Thoracic aorta (tissue), 2 donors: Measurements from ENCODE around the gene MARCHF6. TPM values are rescaled to one million over a fixed set of nuclear protein-coding genes. Genes with fewer than 3 reads are reported as not detected.

Experiments
- ATAC-seq: fragments of 150-250 bp; one replicate; pipeline ENCODE4 v1.8.0; 2017; ENCODE audit warnings: low read depth; ENCODE audit not compliant: insufficient number of reproducible peaks, low FRiP score
- DNase-seq: peaks from one replicate; pipeline ENCODE4 v3.0.0-alpha.2; 2020; ENCODE audit warnings: low spot score
- H3K27ac ChIP-seq, 2 donors: fragments of 200-600 bp; sonication (generic); 1 replicate in 1 of 2; 2 replicates in 1 of 2; pipeline ENCODE4 v1.5.1; 2016; ENCODE audit warnings: mild to moderate bottlenecking in 2 of 2, moderate library complexity in 2 of 2
- H3K27me3 ChIP-seq: fragments of 200-600 bp; sonication (generic); replicated peaks from 2 replicates; pipeline ENCODE4 v1.6.0; 2016; ENCODE audit warnings: mild to moderate bottlenecking; ENCODE audit not compliant: insufficient read depth
- H3K36me3 ChIP-seq: fragments of 200-600 bp; sonication (generic); one replicate; pipeline ENCODE4 v1.5.1; 2016
- H3K4me1 ChIP-seq, 2 donors: fragments of 200-600 bp; sonication (generic); 1 replicate in 1 of 2; 2 replicates in 1 of 2; pipeline versions ENCODE4 v1.5.1 to v1.6.0; 2016; ENCODE audit warnings: low read depth in 2 of 2, mild to moderate bottlenecking in 1 of 2; ENCODE audit not compliant: control insufficient read depth in 1 of 2
- H3K4me3 ChIP-seq: fragments of 200-600 bp; sonication (generic); 2 replicates; pipeline ENCODE4 v1.5.1; 2016; ENCODE audit warnings: mild to moderate bottlenecking
- H3K9me3 ChIP-seq: fragments of 200-600 bp; sonication (generic); 2 replicates; pipeline ENCODE4 v1.5.1; 2016
- total RNA-seq, 2 donors: library from RNA; depleted of rRNA; stranded (reverse); fragments of >200 nt; gene quantifications; one replicate each; pipeline versions ENCODE4 v1.1.0 to v1.2.3, GENCODE V29; 2016
- TF ChIP-seq, protein P1 (sequence below): fragments of 200-600 bp; sonication (generic); IDR thresholded peaks from one replicate; pipeline ENCODE4 v1.5.1; 2019; ENCODE audit warnings: antibody characterized with exemption

MARCHF6 gene
- total RNA-seq, 2 donors from 2014 or later: 86.9 to 95.2 TPM

DNA sequence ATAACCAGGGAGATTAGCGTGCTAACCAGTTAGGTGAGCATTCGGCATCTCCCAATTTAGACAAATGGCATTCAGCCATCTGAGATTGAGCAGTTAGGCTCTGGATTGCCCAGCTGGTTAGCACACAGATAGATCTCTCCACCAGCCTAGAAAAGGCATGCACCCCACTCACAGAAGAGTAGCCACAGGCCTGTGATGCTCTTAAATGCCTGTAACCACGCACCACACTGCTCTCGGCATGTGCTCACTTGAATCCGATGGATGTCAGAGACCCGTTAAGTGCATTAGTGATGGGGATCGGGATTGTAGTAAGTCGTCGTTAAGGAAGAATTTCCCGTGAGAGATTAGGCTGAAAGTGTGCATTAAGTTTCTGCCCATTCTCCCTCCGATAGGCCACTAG lies 23.0 kb downstream of the MARCHF6 start:
- Histone ChIP-seq H3K36me3 (no peaks in the 10 kb centered on the region), H3K27me3 (no peaks in the 10 kb centered on the region), H3K27ac (no peak overlapping the region), H3K4me3 (no peak overlapping the region), H3K9me3 (no peaks in the 10 kb centered on the region), H3K4me1 (peaks cover 32 to 61% of the 10 kb centered on the region in 2 donors)
- DNase-seq (no peak), ATAC-seq (no peak)
- TF ChIP-seq, protein P1, sequence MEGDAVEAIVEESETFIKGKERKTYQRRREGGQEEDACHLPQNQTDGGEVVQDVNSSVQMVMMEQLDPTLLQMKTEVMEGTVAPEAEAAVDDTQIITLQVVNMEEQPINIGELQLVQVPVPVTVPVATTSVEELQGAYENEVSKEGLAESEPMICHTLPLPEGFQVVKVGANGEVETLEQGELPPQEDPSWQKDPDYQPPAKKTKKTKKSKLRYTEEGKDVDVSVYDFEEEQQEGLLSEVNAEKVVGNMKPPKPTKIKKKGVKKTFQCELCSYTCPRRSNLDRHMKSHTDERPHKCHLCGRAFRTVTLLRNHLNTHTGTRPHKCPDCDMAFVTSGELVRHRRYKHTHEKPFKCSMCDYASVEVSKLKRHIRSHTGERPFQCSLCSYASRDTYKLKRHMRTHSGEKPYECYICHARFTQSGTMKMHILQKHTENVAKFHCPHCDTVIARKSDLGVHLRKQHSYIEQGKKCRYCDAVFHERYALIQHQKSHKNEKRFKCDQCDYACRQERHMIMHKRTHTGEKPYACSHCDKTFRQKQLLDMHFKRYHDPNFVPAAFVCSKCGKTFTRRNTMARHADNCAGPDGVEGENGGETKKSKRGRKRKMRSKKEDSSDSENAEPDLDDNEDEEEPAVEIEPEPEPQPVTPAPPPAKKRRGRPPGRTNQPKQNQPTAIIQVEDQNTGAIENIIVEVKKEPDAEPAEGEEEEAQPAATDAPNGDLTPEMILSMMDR: no peak

DNA sequence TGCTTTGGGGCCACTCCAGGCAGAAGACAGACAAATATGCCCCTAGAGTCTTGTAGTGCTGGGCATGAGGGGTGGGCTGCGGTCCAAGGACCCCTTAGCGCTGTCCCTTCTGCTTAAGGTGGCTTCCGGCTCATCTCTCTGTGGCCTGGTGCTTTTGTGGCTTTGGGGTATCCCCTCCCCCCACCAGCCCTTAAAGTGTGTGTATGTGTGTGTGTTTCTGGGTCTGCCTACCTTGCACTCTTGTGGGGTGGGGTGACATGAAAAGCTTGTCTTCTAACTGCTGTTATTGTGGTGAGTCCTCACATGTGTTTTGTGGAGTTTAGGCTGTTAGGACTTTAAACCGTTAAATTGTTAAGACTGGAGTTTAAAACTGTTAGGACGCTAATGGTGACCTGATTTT lies 23.6 kb downstream of the MARCHF6 start:
- TF ChIP-seq, protein P1: no peak
- H3K27me3 ChIP-seq: no peaks in the 10 kb centered on the region
- no peaks in the 10 kb centered on the region for H3K36me3 ChIP-seq
- no peak for DNase-seq
- no peak for ATAC-seq
- H3K4me3 ChIP-seq: no peak overlapping the region
- H3K9me3 ChIP-seq: no peaks in the 10 kb centered on the region
- H3K27ac ChIP-seq: no peak overlapping the region
- peaks cover 32 to 56% of the 10 kb centered on the region in 2 donors for H3K4me1 ChIP-seq

DNA sequence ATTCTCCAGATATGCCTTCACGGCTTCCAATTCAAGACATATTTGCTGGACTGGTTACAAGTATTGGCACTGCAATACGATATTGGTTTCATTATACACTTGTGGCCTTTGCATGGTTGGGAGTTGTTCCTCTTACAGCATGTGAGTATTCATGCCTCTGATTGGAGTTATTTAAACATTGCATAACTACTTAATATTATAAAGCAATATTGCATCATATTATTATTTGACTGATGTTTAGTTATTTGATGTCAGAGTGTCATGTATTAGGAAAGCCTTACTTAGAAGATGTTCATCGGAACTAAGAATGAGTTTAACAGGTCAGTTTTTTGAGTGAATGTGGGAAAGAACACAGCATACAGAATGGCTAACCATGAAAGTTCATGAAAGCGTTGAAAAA lies 28.3 kb downstream of the MARCHF6 start:
- TF ChIP-seq, protein P1: no peak
- Histone ChIP-seq H3K9me3 (no peaks in the 10 kb centered on the region), H3K27ac (no peak overlapping the region), H3K4me1 (peaks cover 19% of the 10 kb centered on the region in 2 donors), H3K4me3 (no peak overlapping the region), H3K36me3 (peaks cover 4% of the 10 kb centered on the region), H3K27me3 (no peaks in the 10 kb centered on the region)
- ATAC-seq (no peak), DNase-seq (no peak)

DNA sequence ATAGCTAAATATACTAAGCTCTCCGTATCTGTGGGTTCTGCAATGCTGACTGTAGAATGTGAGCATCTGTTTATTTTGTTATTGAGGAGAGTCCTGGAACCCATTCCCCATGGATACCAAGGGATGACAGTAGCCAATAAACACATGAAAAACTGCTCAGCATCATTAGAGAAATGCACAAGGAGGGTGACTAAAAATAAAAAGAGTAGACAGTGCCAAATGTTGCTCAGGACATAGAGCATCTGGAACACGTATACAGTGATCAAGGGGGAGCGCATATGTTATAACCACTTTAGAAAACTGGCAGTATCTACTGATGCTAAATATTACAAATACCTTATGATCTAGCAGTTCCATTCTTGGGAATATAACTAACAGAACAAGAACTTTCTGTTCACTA lies 31.0 kb downstream of the MARCHF6 start:
- TF ChIP-seq, protein P1: no peak
- no peak for ATAC-seq
- Histone ChIP-seq H3K27ac (no peak overlapping the region), H3K4me3 (no peak overlapping the region), H3K36me3 (peaks cover 16% of the 10 kb centered on the region), H3K9me3 (no peaks in the 10 kb centered on the region), H3K4me1 (no peaks in the 10 kb centered on the region), H3K27me3 (no peaks in the 10 kb centered on the region)
- no peak for DNase-seq

DNA sequence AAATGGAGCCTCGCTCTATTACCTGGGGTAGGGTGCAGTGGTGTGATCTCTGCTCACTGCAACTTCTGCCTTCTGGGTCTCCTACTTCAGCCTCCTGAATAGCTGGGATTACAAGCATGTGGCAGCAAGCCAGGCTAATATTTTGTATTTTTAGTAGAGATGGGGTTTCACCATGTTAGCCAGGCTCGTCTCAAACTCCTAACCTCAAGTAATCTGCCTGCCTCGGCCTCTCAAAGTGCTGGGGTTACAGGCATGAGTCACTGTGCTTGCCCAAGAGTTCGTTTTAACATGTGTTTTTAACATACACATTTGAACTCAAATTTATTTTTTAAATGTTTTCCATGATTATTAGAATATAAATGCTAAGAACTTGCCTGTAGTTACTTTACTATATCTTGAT lies 34.2 kb downstream of the MARCHF6 start:
- Histone ChIP-seq H3K27me3 (no peaks in the 10 kb centered on the region), H3K4me1 (peaks cover 0 to 2% of the 10 kb centered on the region in 2 donors), H3K9me3 (no peaks in the 10 kb centered on the region), H3K4me3 (no peak overlapping the region), H3K27ac (no peak overlapping the region), H3K36me3 (peaks cover 28% of the 10 kb centered on the region)
- TF ChIP-seq, protein P1: no peak
- DNase-seq: no peak
- no peak for ATAC-seq
